Measurements from ENCODE around the gene WSCD2. TPM values are rescaled to one million over a fixed set of nuclear protein-coding genes. Genes with fewer than 3 reads are reported as not detected.

WSCD2 gene
- polyA plus RNA-seq, 1 of the 3 experiments (the other 2 are of a cell fraction): 0.03 TPM

DNA sequence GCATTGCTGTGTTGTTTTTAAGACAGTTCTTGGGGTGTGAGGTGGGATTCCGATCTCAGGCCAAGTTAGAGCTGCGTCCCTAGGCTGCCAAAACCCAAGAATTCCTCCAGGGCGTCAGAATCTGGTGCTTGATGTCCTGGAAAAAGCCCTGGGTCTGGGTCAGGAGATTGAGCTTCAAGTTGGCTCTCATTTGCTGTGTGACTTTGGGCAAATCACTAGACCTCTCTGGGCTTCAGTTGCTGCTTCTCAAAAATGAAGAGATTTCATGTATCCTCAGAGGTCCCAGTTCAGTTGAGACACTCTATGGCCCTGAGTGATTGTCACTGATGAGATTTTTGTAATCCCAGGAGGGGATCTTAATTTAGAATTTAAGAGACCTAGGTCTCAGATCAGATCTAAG is 1.9 kb downstream of the WSCD2 start:
- H3K9me3 ChIP-seq: no peaks in the 10 kb centered on the region
- no peaks in the 10 kb centered on the region for H3K9me2 ChIP-seq
- no peak overlapping the region for H3K27ac ChIP-seq (ENCODE audit: low read depth in 2 of 2, low read length in 1 of 2)
- no peak for DNase-seq
- no peak overlapping the region for H2AFZ ChIP-seq (ENCODE audit: low read depth)
- H3F3A ChIP-seq (replicated peaks; ENCODE audit: insufficient read depth): no peaks in the 10 kb centered on the region
- TF ChIP-seq SMC3 (IDR thresholded peaks at IDR 0.05; ENCODE audit: low read depth, low read length) (no peak), YY1 (IDR thresholded peaks at IDR 0.05; ENCODE audit: low read depth) (no peak), MXI1 (IDR thresholded peaks at IDR 0.05; ENCODE audit: low read depth, low read length) (no peak), ELF1 (IDR thresholded peaks at IDR 0.05) (no peak), RFX5 (IDR thresholded peaks at IDR 0.05; ENCODE audit: low read length) (no peak), JUND (IDR thresholded peaks at IDR 0.05) (no peak), RAD21 (IDR thresholded peaks at IDR 0.05; ENCODE audit: low read length) (no peak), EZH2phosphoT487 (IDR thresholded peaks at IDR 0.05; ENCODE audit: borderline replicate concordance, low read depth) (no peak), FOXJ3 (CRISPR knock-in tag; IDR thresholded peaks at IDR 0.05) (no peak), USF2 (IDR thresholded peaks at IDR 0.05; ENCODE audit: borderline replicate concordance, low read depth, low read length) (no peak), NRF1 (IDR thresholded peaks at IDR 0.05; ENCODE audit: low read depth, low read length) (no peak), GATA2 (CRISPR knock-in tag; IDR thresholded peaks at IDR 0.05) (no peak), POLR2AphosphoS5 (IDR thresholded peaks at IDR 0.05; ENCODE audit: low read depth, low read length) (no peak), RCOR1 (IDR thresholded peaks at IDR 0.05; ENCODE audit: low read length) (no peak), CHD2 (IDR thresholded peaks at IDR 0.05; ENCODE audit: low read length, partially characterized antibody) (no peak), TEAD4 (IDR thresholded peaks at IDR 0.05; ENCODE audit: borderline replicate concordance, insufficient read depth) (no peak), EP300 (IDR thresholded peaks at IDR 0.05; ENCODE audit: borderline replicate concordance in 1 of 2, low read depth in 1 of 2, low read length in 1 of 2) (no peak)
- TF ChIP-seq, protein P1, sequence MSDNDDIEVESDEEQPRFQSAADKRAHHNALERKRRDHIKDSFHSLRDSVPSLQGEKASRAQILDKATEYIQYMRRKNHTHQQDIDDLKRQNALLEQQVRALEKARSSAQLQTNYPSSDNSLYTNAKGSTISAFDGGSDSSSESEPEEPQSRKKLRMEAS (IDR thresholded peaks at IDR 0.05; ENCODE audit: low read depth): no peak
- TF ChIP-seq, protein P2, sequence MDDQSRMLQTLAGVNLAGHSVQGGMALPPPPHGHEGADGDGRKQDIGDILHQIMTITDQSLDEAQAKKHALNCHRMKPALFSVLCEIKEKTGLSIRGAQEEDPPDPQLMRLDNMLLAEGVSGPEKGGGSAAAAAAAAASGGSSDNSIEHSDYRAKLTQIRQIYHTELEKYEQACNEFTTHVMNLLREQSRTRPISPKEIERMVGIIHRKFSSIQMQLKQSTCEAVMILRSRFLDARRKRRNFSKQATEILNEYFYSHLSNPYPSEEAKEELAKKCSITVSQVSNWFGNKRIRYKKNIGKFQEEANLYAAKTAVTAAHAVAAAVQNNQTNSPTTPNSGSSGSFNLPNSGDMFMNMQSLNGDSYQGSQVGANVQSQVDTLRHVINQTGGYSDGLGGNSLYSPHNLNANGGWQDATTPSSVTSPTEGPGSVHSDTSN (IDR thresholded peaks at IDR 0.05): no peak
- TF ChIP-seq, protein P3, sequence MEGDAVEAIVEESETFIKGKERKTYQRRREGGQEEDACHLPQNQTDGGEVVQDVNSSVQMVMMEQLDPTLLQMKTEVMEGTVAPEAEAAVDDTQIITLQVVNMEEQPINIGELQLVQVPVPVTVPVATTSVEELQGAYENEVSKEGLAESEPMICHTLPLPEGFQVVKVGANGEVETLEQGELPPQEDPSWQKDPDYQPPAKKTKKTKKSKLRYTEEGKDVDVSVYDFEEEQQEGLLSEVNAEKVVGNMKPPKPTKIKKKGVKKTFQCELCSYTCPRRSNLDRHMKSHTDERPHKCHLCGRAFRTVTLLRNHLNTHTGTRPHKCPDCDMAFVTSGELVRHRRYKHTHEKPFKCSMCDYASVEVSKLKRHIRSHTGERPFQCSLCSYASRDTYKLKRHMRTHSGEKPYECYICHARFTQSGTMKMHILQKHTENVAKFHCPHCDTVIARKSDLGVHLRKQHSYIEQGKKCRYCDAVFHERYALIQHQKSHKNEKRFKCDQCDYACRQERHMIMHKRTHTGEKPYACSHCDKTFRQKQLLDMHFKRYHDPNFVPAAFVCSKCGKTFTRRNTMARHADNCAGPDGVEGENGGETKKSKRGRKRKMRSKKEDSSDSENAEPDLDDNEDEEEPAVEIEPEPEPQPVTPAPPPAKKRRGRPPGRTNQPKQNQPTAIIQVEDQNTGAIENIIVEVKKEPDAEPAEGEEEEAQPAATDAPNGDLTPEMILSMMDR (IDR thresholded peaks at IDR 0.05): no peak
- H3K9ac ChIP-seq: no peak overlapping the region
- H3K4me3 ChIP-seq (ENCODE audit: low read depth in 2 of 2, low read length in 1 of 2): no peak overlapping the region
- no peaks in the 10 kb centered on the region for H4K20me1 ChIP-seq (ENCODE audit: insufficient read depth)
- POLR2A ChIA-PET: no interaction called here
- no peak overlapping the region for H3K4me2 ChIP-seq
- WGBS (ENCODE audit: low lambda C conversion rate): 25% methylated on average over 3 of the region's 3 CpGs
- no peaks in the 10 kb centered on the region for H3K79me2 ChIP-seq (ENCODE audit: insufficient read depth)
- H3K4me1 ChIP-seq (ENCODE audit: control insufficient read depth in 1 of 2, insufficient read depth in 2 of 2, low read depth in 1 of 2, low read length in 1 of 2): peaks cover 0 to 26% of the 10 kb centered on the region in 2 experiments; a peak in 1 of 4 replicates
- no peaks in the 10 kb centered on the region for H3K36me3 ChIP-seq (replicated peaks in 1 of 2; ENCODE audit: control insufficient read depth in 1 of 2, insufficient read depth in 2 of 2, low read length in 1 of 2)
- CTCF ChIA-PET: interaction anchor here (0.7 to 5.5 kb wide), 7 partner anchors 9 to 381 kb away, joined by 3 to 33 read pairs (median 13); no protein-coding TSS in a partner anchor
- H3K27me3 ChIP-seq (ENCODE audit: insufficient read depth): no peaks in the 10 kb centered on the region

All from SK-N-SH (cell line).